GM23248 (cell line): ENCODE measurements around the gene CROCC2. TPM values are rescaled to one million over a fixed set of nuclear protein-coding genes. Genes with fewer than 3 reads are reported as not detected.

Source experiments
- DNase-seq: peaks from one replicate; pipeline ENCODE4 v3.0.0-alpha.2; 2015
- H2AFZ ChIP-seq: fragments of 200-600 bp; sonication (generic); 2 replicates; pipeline ENCODE4 v1.6.1; 2016; ENCODE audit warnings: antibody characterized with exemption
- H3F3A ChIP-seq: fragments of 200-600 bp; sonication (generic); 2 replicates; pipeline ENCODE4 v1.6.1; 2016; ENCODE audit warnings: mild to moderate bottlenecking, antibody characterized with exemption, mixed run types; ENCODE audit not compliant: insufficient read depth
- H3K27ac ChIP-seq: fragments of 200-600 bp; sonication (generic); 2 replicates; pipeline ENCODE4 v1.5.1; 2016; ENCODE audit warnings: mild to moderate bottlenecking
- H3K27me3 ChIP-seq: fragments of 200-600 bp; sonication (generic); replicated peaks from 2 replicates; pipeline ENCODE4 v1.6.1; 2016; ENCODE audit warnings: mild to moderate bottlenecking; ENCODE audit not compliant: insufficient read depth
- H3K36me3 ChIP-seq: fragments of 200-600 bp; sonication (generic); 2 replicates; pipeline ENCODE4 v1.6.1; 2016; ENCODE audit warnings: low read depth, mild to moderate bottlenecking
- H3K4me1 ChIP-seq: fragments of 200-600 bp; sonication (generic); 2 replicates; pipeline ENCODE4 v1.6.1; 2016; ENCODE audit warnings: mild to moderate bottlenecking; ENCODE audit not compliant: insufficient read depth
- H3K4me2 ChIP-seq: fragments of 200-600 bp; sonication (generic); one replicate; pipeline ENCODE4 v1.6.1; 2016; ENCODE audit warnings: mild to moderate bottlenecking; ENCODE audit not compliant: unreplicated experiment
- H3K4me3 ChIP-seq: fragments of 200-600 bp; sonication (generic); 2 replicates; pipeline ENCODE4 v1.5.1; 2016; ENCODE audit warnings: mild to moderate bottlenecking
- H3K79me2 ChIP-seq: fragments of 200-600 bp; sonication (generic); 2 replicates; pipeline ENCODE4 v1.6.1; 2016; ENCODE audit warnings: mild to moderate bottlenecking; ENCODE audit not compliant: insufficient read depth
- H3K9ac ChIP-seq: fragments of 200-600 bp; sonication (generic); 2 replicates; pipeline ENCODE4 v1.6.1; 2016; ENCODE audit warnings: mild to moderate bottlenecking
- H3K9me2 ChIP-seq: fragments of 200-600 bp; sonication (generic); 2 replicates; pipeline ENCODE4 v1.6.1; 2016; ENCODE audit warnings: mixed run types, mild to moderate bottlenecking, moderate library complexity; ENCODE audit not compliant: insufficient read depth
- H3K9me3 ChIP-seq: fragments of 200-600 bp; sonication (generic); one replicate; pipeline ENCODE4 v1.6.1; 2017; ENCODE audit warnings: low read depth
- H4K20me1 ChIP-seq: fragments of 200-600 bp; sonication (generic); 2 replicates; pipeline ENCODE4 v1.6.0; 2016; ENCODE audit not compliant: insufficient read depth
- EZH2 ChIP-seq: fragments of 200-600 bp; sonication (generic); IDR thresholded peaks from 2 replicates; pipeline ENCODE4 v1.6.1; 2018; ENCODE audit warnings: antibody characterized with exemption, mild to moderate bottlenecking; ENCODE audit not compliant: insufficient read depth, poor library complexity, severe bottlenecking
- EZH2phosphoT487 ChIP-seq: fragments of 200-600 bp; sonication (generic); IDR thresholded peaks from 2 replicates; pipeline ENCODE4 v1.6.1; 2018; ENCODE audit warnings: antibody characterized with exemption, moderate library complexity, mild to moderate bottlenecking, low read depth; ENCODE audit not compliant: insufficient read depth
- WGBS, 2 experiments: methylation state at CpG; one replicate each; pipeline ENCODE4 v1.1.6; 2015 to 2017; ENCODE audit warnings: low lambda C conversion rate in 2 of 2, low coverage in 1 of 2; ENCODE audit errors: missing lambda C conversion rate in 2 of 2; 5-methylcytosine and 5-hydroxymethylcytosine counted together
- in situ Hi-C: fragments of 300-500 bp; cut with MboI; formaldehyde crosslinking; loops from 2 replicates; pipeline ENCODE4 v1.15.0; 2020
- polyA plus RNA-seq: library from polyadenylated mRNA; unstranded; fragments of >200 nt; fragmentation: Nextera tagmentation; extraction: Ambion mirVana; gene quantifications from 2 replicates; pipeline ENCODE4 v1.2.1, GENCODE V29; 2016
- total RNA-seq: library from RNA; depleted of rRNA; stranded (reverse); fragments of >200 nt; shearing (Covaris generic); gene quantifications from 2 replicates; pipeline ENCODE4 v1.2.3, GENCODE V29; 2014

The CROCC2 gene
- total and polyA plus RNA-seq, 2 experiments from 2014 or later = under 0.01 TPM; not detected in 1

DNA sequence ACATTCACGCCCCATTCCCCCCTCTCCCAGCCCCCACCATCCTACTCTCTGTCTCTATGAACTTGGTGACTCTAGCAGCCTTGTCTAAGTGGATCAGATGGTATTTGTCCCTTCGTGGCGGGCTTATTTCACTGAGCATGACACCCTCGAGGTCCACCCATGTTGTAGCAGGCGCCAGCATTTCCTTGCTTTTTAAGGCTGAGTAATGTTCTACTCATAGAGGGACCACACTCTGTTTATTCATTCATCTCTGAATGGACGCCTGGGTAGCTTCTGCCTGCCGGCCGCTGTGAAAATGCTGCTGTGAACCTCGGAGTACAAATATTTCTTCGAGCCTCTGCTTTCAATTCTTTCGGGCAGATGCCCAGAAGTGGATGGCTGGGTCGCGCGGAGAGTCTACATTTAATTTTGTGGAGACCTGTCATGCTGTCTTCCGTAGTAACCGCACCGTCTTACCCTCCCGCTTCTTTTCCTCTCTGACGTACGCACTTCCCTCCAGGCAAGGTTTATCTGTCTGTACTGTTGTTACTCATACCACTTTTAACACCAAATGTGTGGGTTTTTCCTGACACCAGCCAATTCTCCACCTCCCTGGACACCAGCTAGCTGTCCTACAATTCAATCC, 5.6 kb downstream of the CROCC2 start:
- H3K27me3 ChIP-seq = no peaks in the 10 kb centered on the region
- peak overlapping the region; percentile 18 for H3K4me3 ChIP-seq
- in situ Hi-C loops = no loop called here
- H3K4me2 ChIP-seq = peak overlapping the region; percentile 67
- H3F3A ChIP-seq = peaks cover 31% of the 10 kb centered on the region
- no peaks in the 10 kb centered on the region for H3K9me2 ChIP-seq
- no peaks in the 10 kb centered on the region for H3K9me3 ChIP-seq
- no peaks in the 10 kb centered on the region for H3K79me2 ChIP-seq
- H2AFZ ChIP-seq = no peak overlapping the region
- H3K27ac ChIP-seq = peak overlapping the region; percentile 70
- H3K9ac ChIP-seq = peak overlapping the region; percentile 42
- DNase-seq = peak; percentile 89
- H4K20me1 ChIP-seq = no peaks in the 10 kb centered on the region
- peaks cover 30% of the 10 kb centered on the region for H3K4me1 ChIP-seq
- 40 to 48% methylated on average over 18 to 19 of the region's 20 CpGs for WGBS, 2 experiments
- TF ChIP-seq EZH2 = no peak
- no peak for TF ChIP-seq EZH2phosphoT487
- no peaks in the 10 kb centered on the region for H3K36me3 ChIP-seq

DNA sequence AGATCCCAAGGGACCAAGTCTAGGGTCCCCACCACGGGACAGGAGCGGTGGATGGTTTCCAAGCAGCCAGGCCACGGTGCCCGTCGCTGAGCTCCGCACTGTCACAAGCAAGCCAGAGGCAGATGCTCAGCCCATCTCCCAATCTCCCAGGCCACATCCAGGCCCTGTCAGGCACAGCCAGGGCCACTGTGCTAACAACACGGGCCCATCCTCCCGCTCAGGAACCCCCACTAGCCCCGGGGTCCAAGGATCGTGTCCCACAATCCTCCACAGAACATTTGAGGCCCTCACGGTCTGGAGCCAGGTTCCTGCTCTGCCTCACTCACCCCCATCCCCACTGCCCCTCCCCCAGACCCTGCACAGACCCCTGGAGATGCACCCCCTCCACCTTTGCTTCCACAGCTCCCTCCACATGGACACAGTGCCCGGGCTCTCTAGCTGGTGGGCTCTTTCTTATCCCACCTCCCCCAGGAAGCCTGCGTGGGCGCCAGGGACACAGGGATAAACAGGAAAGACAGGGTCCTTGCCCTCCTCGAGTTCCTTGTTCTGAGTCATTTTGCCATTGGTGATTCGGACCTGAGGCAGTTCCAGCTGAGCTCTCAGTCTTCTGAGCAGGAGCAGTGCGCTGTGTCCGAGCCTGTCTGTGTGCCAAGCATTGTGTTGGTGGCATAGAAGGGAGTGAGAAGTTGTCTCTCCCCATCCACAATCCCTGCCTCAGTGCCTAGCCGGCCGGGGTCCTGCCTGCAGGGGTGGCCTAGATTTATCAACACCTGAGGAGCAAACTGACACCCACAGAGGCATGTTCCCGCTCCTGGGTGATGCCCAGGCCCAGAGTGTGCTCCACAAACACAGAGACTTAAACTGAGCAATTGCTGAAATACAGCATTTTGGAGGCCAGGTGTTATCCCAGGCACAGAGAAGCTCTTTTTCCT, 7.0 kb downstream of the CROCC2 start:
- in situ Hi-C loops = no loop called here
- DNase-seq = peak; percentile 72

DNA sequence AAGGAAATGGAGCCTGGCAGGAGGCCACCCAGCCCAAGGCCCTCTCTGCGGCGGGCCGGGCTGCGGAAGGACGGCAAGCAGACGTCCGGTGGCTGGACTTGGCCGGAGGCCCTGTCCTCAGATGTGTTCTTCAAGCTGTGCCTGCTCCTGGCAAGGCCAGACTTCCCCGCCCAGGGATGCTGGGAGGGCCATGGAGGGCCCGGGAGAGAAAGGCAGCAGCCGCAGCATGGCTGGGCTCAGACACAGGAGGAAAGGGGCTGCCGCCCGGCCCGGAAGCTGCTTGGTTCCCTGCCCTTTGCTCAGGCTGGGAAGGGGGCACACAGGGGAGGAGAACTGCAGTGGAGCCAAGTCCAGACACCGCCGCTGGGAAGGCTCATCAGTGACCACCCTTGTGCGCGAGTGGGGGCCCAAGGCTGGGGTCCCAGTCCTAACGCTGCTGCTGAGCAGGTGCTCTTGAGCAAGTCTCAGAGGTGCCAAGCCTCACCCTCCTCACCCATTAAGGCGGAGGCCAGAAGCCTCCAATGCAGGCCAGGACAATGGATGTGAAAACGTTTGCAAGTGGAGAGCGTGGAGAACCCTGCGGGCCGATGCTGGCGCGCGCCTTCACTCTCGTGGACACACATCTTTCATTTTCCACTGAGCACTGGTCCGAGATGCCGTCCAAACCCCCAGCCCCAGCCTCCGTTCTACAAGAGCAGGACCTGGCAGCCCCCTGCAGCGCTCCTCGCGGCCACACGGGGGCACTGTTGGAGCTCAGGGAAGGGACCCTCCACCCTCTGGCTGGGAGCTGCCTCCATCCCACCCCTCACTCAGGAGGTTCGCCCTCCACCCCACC, 7.9 kb downstream of the CROCC2 start:
- Histone ChIP-seq H4K20me1 (no peaks in the 10 kb centered on the region), H3K27me3 (no peaks in the 10 kb centered on the region), H3K4me2 (peak overlapping the region; percentile 54), H3K27ac (peak overlapping the region; percentile 70), H3F3A (peaks cover 31% of the 10 kb centered on the region), H3K36me3 (no peaks in the 10 kb centered on the region), H3K9ac (peak overlapping the region; percentile 30), H3K4me1 (peaks cover 36% of the 10 kb centered on the region), H3K79me2 (no peaks in the 10 kb centered on the region), H3K9me2 (no peaks in the 10 kb centered on the region), H3K4me3 (no peak overlapping the region), H2AFZ (peak overlapping the region; percentile 65), H3K9me3 (no peaks in the 10 kb centered on the region)
- TF ChIP-seq EZH2phosphoT487 (no peak), EZH2 (no peak)
- peak; percentile 72 for DNase-seq
- 21 to 23% methylated on average over 33 to 36 of the region's 36 CpGs for WGBS, 2 experiments
- in situ Hi-C loops = no loop called here

More for the DNA sequence above, 7.0 kb downstream of the CROCC2 start:
- H3K9ac ChIP-seq = peak overlapping the region; percentile 30
- no peak overlapping the region for H3K4me3 ChIP-seq
- no peaks in the 10 kb centered on the region for H3K27me3 ChIP-seq
- no peaks in the 10 kb centered on the region for H3K9me2 ChIP-seq
- peaks cover 36% of the 10 kb centered on the region for H3K4me1 ChIP-seq
- peak overlapping the region; percentile 65 for H2AFZ ChIP-seq
- 43 to 54% methylated on average over 18 to 21 of the region's 21 CpGs for WGBS, 2 experiments
- H3K79me2 ChIP-seq = no peaks in the 10 kb centered on the region
- TF ChIP-seq EZH2 (no peak), EZH2phosphoT487 (no peak)
- H3K36me3 ChIP-seq = no peaks in the 10 kb centered on the region
- H3K4me2 ChIP-seq = peak overlapping the region; percentile 67
- no peaks in the 10 kb centered on the region for H3K9me3 ChIP-seq
- H3F3A ChIP-seq = peaks cover 31% of the 10 kb centered on the region
- H4K20me1 ChIP-seq = no peaks in the 10 kb centered on the region
- peak overlapping the region; percentile 70 for H3K27ac ChIP-seq
